ENCODE results near the gene PRSS33. TPM values are rescaled to one million over a fixed set of nuclear protein-coding genes. Genes with fewer than 3 reads are reported as not detected.

PRSS33 gene
- total RNA-seq, 1 donor from 2014 or later, result not detected

- H3K9me3 Mint-ChIP-seq, result no peaks in the 10 kb centered on the region
- H3K27ac Mint-ChIP-seq, result no peak overlapping the region
- DNase-seq (no peak), ATAC-seq (ENCODE audit: low read depth) (no peak)
- H3K4me3 Mint-ChIP-seq, result no peak overlapping the region
- intact Hi-C loops (cut with micrococcal nuclease), result no loop called here
- no peaks in the 10 kb centered on the region for H3K36me3 Mint-ChIP-seq (ENCODE audit: low read depth)
- no peak for TF ChIP-seq CTCF (IDR thresholded peaks at IDR 0.05)
- H3K4me1 Mint-ChIP-seq, result no peaks in the 10 kb centered on the region
- POLR2A ChIA-PET, result no interaction called here
- H3K27me3 Mint-ChIP-seq, result peaks cover 18% of the 10 kb centered on the region
- CTCF ChIA-PET, result no interaction called here
Measured at GRCh38 chr16:2828521-2828840, 41.1 kb upstream of the PRSS33 start.

- H3K4me1 Mint-ChIP-seq, result no peaks in the 10 kb centered on the region
- intact Hi-C loops (cut with micrococcal nuclease), result no loop called here
- ATAC-seq (ENCODE audit: low read depth) (no peak), DNase-seq (no peak)
- H3K9me3 Mint-ChIP-seq, result no peaks in the 10 kb centered on the region
- no peak for TF ChIP-seq CTCF (IDR thresholded peaks at IDR 0.05)
- H3K4me3 Mint-ChIP-seq, result no peak overlapping the region
- no peak overlapping the region for H3K27ac Mint-ChIP-seq
- ChIA-PET CTCF (no interaction called here), POLR2A (no interaction called here)
- no peaks in the 10 kb centered on the region for H3K36me3 Mint-ChIP-seq (ENCODE audit: low read depth)
- peaks cover 18% of the 10 kb centered on the region for H3K27me3 Mint-ChIP-seq
Measured at GRCh38 chr16:2827831-2828520, 40.6 kb upstream of the PRSS33 start.

GRCh38 chr16:2827374-2827791 is 40.0 kb upstream of the PRSS33 start:
- TF ChIP-seq CTCF (IDR thresholded peaks at IDR 0.05), result no peak

GRCh38 chr16:2826591-2827373 is 39.4 kb upstream of the PRSS33 start:
- intact Hi-C loops (cut with micrococcal nuclease), result no loop called here

More at GRCh38 chr16:2827374-2827791, 40.0 kb upstream of the PRSS33 start:
- no peaks in the 10 kb centered on the region for H3K36me3 Mint-ChIP-seq (ENCODE audit: low read depth)
- intact Hi-C loops (cut with micrococcal nuclease), result no loop called here
- ChIA-PET POLR2A (no interaction called here), CTCF (no interaction called here)
- ATAC-seq (ENCODE audit: low read depth) (no peak), DNase-seq (no peak)
- no peaks in the 10 kb centered on the region for H3K9me3 Mint-ChIP-seq
- H3K4me1 Mint-ChIP-seq, result no peaks in the 10 kb centered on the region
- no peak overlapping the region for H3K4me3 Mint-ChIP-seq
- H3K27me3 Mint-ChIP-seq, result peaks cover 12% of the 10 kb centered on the region
- H3K27ac Mint-ChIP-seq, result no peak overlapping the region

More at GRCh38 chr16:2826591-2827373, 39.4 kb upstream of the PRSS33 start:
- ChIA-PET POLR2A (no interaction called here), CTCF (no interaction called here)
- TF ChIP-seq CTCF (IDR thresholded peaks at IDR 0.05), result no peak
- H3K27me3 Mint-ChIP-seq, result peaks cover 12% of the 10 kb centered on the region
- ATAC-seq (ENCODE audit: low read depth) (no peak), DNase-seq (no peak)
- no peaks in the 10 kb centered on the region for H3K36me3 Mint-ChIP-seq (ENCODE audit: low read depth)
- no peak overlapping the region for H3K27ac Mint-ChIP-seq
- no peaks in the 10 kb centered on the region for H3K4me1 Mint-ChIP-seq
- no peaks in the 10 kb centered on the region for H3K9me3 Mint-ChIP-seq
- H3K4me3 Mint-ChIP-seq, result no peak overlapping the region

All from activated B cell treated with CpG ODN at 0.5 μM for 24 hours (primary cell).